HCT116 (cell line): ENCODE results near the gene XPO1. TPM values are rescaled to one million over a fixed set of nuclear protein-coding genes. Genes with fewer than 3 reads are reported as not detected.

Source experiments
- ATAC-seq: fragments of 200-7000 bp; cut with Tn5 transposase; 2 replicates; pipeline ENCODE4 v1.9.1; 2020; ENCODE audit warnings: mild to moderate bottlenecking, moderate library complexity
- Bru-seq: library from RNA; stranded (reverse); fragments of 400-500 nt; gene quantifications from one replicate; lab custom pipeline; 2021; lab: Mats Ljungman, UMichigan
- BruChase-seq, 2 experiments: library from RNA; stranded (reverse); fragments of 400-500 nt; gene quantifications; one replicate each; lab custom pipeline; 2021; lab: Mats Ljungman, UMichigan
- BruUV-seq: library from RNA; stranded (reverse); fragments of 400-500 nt; replicated peaks from 2 replicates; lab custom pipeline; 2021; lab: Mats Ljungman, UMichigan
- CTCF ChIA-PET: fragments of 300-600 bp; sonication (Branson Sonifier 250); formaldehyde crosslinking; loops from one replicate; lab custom pipeline; 2021; ENCODE audit warnings: antibody characterized with exemption; lab: Charles Lee
- POLR2A ChIA-PET: fragments of 300-600, 350-600 bp; sonication (Branson Sonifier 250); formaldehyde crosslinking; loops from one replicate; lab custom pipeline; 2021; ENCODE audit warnings: antibody characterized with exemption; lab: Charles Lee
- RAD21 ChIA-PET, 2 experiments: fragments of 300-600 bp; sonication (Branson Sonifier 250); formaldehyde crosslinking; loops; one replicate each; lab custom pipeline; 2023; ENCODE audit warnings: low total read pairs in 2 of 2; ENCODE audit not compliant: uncharacterized antibody in 2 of 2, unreplicated experiment in 2 of 2, low non-redundant PET in 1 of 2; lab: Charles Lee
- DNase-seq: peaks from one replicate; pipeline ENCODE4 v3.0.0-alpha.2; 2010; ENCODE audit warnings: low read depth, low spot score
- H2AFZ ChIP-seq: fragments of 200-600 bp; shearing (Covaris generic), sonication (generic); 2 replicates; pipeline ENCODE4 v1.6.1; 2017; ENCODE audit warnings: low read depth, mixed run types, mixed read lengths, antibody characterized with exemption, low read length; ENCODE audit not compliant: poor library complexity, severe bottlenecking
- H3K27ac ChIP-seq: 2 replicates; pipeline ENCODE4 v1.5.1; 2012; ENCODE audit warnings: low read depth, low read length
- H3K27me3 ChIP-seq: fragments of 200-600 bp; sonication (generic); 2 replicates; pipeline ENCODE4 v1.6.1; 2016; ENCODE audit warnings: mixed run types, low read length, mixed read lengths; ENCODE audit not compliant: insufficient read depth
- H3K36me3 ChIP-seq, 2 experiments: fragments of 200-500 bp in 1 of 2; fragments of 200-600 bp in 1 of 2; sonication (Bioruptor generic) in 1 of 2; sonication (generic) in 1 of 2; 2 replicates each; pipeline versions ENCODE4 v1.5.1 to v1.6.1; 2014 to 2016; ENCODE audit warnings: low read length in 2 of 2, inconsistent platforms in 1 of 2, mixed read lengths in 1 of 2, mixed run types in 1 of 2; ENCODE audit not compliant: insufficient read depth in 2 of 2, control insufficient read depth in 1 of 2
- H3K4me1 ChIP-seq, 2 experiments: fragments of 200-600 bp in 1 of 2; sonication (generic) in 1 of 2; 2 replicates each; pipeline versions ENCODE4 v1.5.1 to v1.6.1; 2012 to 2017; ENCODE audit warnings: low read length in 2 of 2, inconsistent platforms in 1 of 2, mild to moderate bottlenecking in 1 of 2, mixed read lengths in 1 of 2, mixed run types in 1 of 2, moderate library complexity in 1 of 2; ENCODE audit not compliant: insufficient read depth in 2 of 2, control insufficient read depth in 1 of 2
- H3K4me2 ChIP-seq: fragments of 200-600 bp; sonication (generic); 2 replicates; pipeline ENCODE4 v1.6.1; 2017; ENCODE audit warnings: mixed run types, low read length, mixed read lengths
- H3K4me3 ChIP-seq, 2 experiments: fragments of 200-600 bp in 1 of 2; sonication (generic) in 1 of 2; replicated peaks in 1 of 2; 2 replicates each; pipeline ENCODE4 v1.5.1; 2011 to 2016; ENCODE audit warnings: low read length in 2 of 2, control low read depth in 1 of 2, low read depth in 1 of 2, mild to moderate bottlenecking in 1 of 2, mixed read lengths in 1 of 2, mixed run types in 1 of 2
- H3K79me2 ChIP-seq: fragments of 200-600 bp; sonication (generic); 2 replicates; pipeline ENCODE4 v1.6.1; 2017; ENCODE audit warnings: mild to moderate bottlenecking, mixed run types, low read length, moderate library complexity, mixed read lengths; ENCODE audit not compliant: insufficient read depth
- H3K9ac ChIP-seq: fragments of 200-600 bp; sonication (generic); 2 replicates; pipeline ENCODE4 v1.6.1; 2016; ENCODE audit warnings: low read length, mixed read lengths
- H3K9me2 ChIP-seq: fragments of 200-600 bp; sonication (generic), shearing (Covaris generic); 2 replicates; pipeline ENCODE4 v1.6.1; 2017; ENCODE audit warnings: mixed run types, mild to moderate bottlenecking, moderate library complexity; ENCODE audit not compliant: insufficient read depth
- H3K9me3 ChIP-seq, 2 experiments: fragments of 200-500 bp in 1 of 2; fragments of 200-600 bp in 1 of 2; sonication (Bioruptor generic) in 1 of 2; sonication (generic) in 1 of 2; 2 replicates each; pipeline ENCODE4 v1.6.1; 2014 to 2017; ENCODE audit warnings: low read length in 2 of 2, mixed read lengths in 2 of 2, inconsistent platforms in 1 of 2, low read depth in 1 of 2, mild to moderate bottlenecking in 1 of 2, mixed run types in 1 of 2, moderate library complexity in 1 of 2; ENCODE audit not compliant: control insufficient read depth in 1 of 2, insufficient read depth in 1 of 2
- H4K20me1 ChIP-seq: fragments of 200-600 bp; sonication (generic), shearing (Covaris generic); 2 replicates; pipeline ENCODE4 v1.6.1; 2017; ENCODE audit warnings: mixed run types, mild to moderate bottlenecking, moderate library complexity; ENCODE audit not compliant: insufficient read depth
- CBX3 ChIP-seq: IDR thresholded peaks from 2 replicates; pipeline ENCODE4 v1.6.1; 2012; ENCODE audit warnings: low read depth
- CEBPB ChIP-seq: IDR thresholded peaks from 2 replicates; pipeline ENCODE4 v1.6.1; 2012; ENCODE audit warnings: low read depth
- EGR1 ChIP-seq: IDR thresholded peaks from 2 replicates; pipeline ENCODE4 v1.6.1; 2012; ENCODE audit warnings: low read depth
- ELF1 ChIP-seq: IDR thresholded peaks from 2 replicates; pipeline ENCODE4 v1.6.1; 2012; ENCODE audit warnings: low read depth, borderline replicate concordance
- EZH2 ChIP-seq: fragments of 200-600 bp; sonication (generic); IDR thresholded peaks from 2 replicates; pipeline ENCODE4 v1.6.1; 2017; ENCODE audit warnings: antibody characterized with exemption, mixed run types
- EZH2phosphoT487 ChIP-seq: fragments of 200-600 bp; IDR thresholded peaks from 2 replicates; pipeline ENCODE4 v1.6.1; 2018; ENCODE audit warnings: antibody characterized with exemption, borderline replicate concordance
- FOSL1 ChIP-seq: IDR thresholded peaks from 2 replicates; pipeline ENCODE4 v1.6.1; 2012; ENCODE audit warnings: low read depth
- JUND ChIP-seq: IDR thresholded peaks from 2 replicates; pipeline ENCODE4 v1.6.1; 2012
- POLR2AphosphoS5 ChIP-seq: IDR thresholded peaks from 2 replicates; pipeline ENCODE4 v1.6.1; 2011; ENCODE audit warnings: mild to moderate bottlenecking, low read depth, low read length, moderate library complexity
- RAD21 ChIP-seq: IDR thresholded peaks from 2 replicates; pipeline ENCODE4 v1.6.1; 2012; ENCODE audit warnings: low read depth, mild to moderate bottlenecking
- SIN3A ChIP-seq: IDR thresholded peaks from 2 replicates; pipeline ENCODE4 v1.6.1; 2012; ENCODE audit warnings: low read depth
- SP1 ChIP-seq: IDR thresholded peaks from 2 replicates; pipeline ENCODE4 v1.6.1; 2012; ENCODE audit warnings: low read depth
- TCF7L2 ChIP-seq: IDR thresholded peaks from 2 replicates; pipeline ENCODE4 v1.7.0; 2011; ENCODE audit warnings: borderline replicate concordance, inconsistent platforms; ENCODE audit not compliant: insufficient read depth, insufficient read length; ENCODE audit errors: extremely low read depth
- ZFX ChIP-seq: fragments of 450-650 bp; IDR thresholded peaks from 2 replicates; pipeline ENCODE4 v1.6.1; 2017
- intact Hi-C: fragments of 100-400 bp; cut with micrococcal nuclease; formaldehyde crosslinking; loops from 2 replicates; pipeline ENCODE4 v1.10.0; 2022
- long read RNA-seq: library from polyadenylated mRNA; unstranded; transcript quantifications from one replicate; pipeline ENCODE4 v2.0.0, GENCODE V29; 2021; ENCODE audit not compliant: unreplicated experiment
- polyA plus RNA-seq: library from polyadenylated mRNA; unstranded; fragments of >200 nt; gene quantifications from 2 replicates; pipeline ENCODE4 v1.2.1, GENCODE V29; 2012; ENCODE audit warnings: missing spikeins
- total RNA-seq: library from RNA; stranded (reverse); gene quantifications from one replicate; pipeline ENCODE4 v1.2.1, GENCODE V29; 2021; ENCODE audit not compliant: unreplicated experiment
- TF ChIP-seq, protein P1 (sequence below): IDR thresholded peaks from 2 replicates; pipeline ENCODE4 v1.6.1; 2012
- TF ChIP-seq, protein P2 (sequence below): IDR thresholded peaks from 2 replicates; pipeline ENCODE4 v1.6.1; 2012; ENCODE audit warnings: low read depth
- TF ChIP-seq, protein P3 (sequence below): IDR thresholded peaks from 2 replicates; pipeline ENCODE4 v1.6.1; 2012

XPO1 gene, protein sequence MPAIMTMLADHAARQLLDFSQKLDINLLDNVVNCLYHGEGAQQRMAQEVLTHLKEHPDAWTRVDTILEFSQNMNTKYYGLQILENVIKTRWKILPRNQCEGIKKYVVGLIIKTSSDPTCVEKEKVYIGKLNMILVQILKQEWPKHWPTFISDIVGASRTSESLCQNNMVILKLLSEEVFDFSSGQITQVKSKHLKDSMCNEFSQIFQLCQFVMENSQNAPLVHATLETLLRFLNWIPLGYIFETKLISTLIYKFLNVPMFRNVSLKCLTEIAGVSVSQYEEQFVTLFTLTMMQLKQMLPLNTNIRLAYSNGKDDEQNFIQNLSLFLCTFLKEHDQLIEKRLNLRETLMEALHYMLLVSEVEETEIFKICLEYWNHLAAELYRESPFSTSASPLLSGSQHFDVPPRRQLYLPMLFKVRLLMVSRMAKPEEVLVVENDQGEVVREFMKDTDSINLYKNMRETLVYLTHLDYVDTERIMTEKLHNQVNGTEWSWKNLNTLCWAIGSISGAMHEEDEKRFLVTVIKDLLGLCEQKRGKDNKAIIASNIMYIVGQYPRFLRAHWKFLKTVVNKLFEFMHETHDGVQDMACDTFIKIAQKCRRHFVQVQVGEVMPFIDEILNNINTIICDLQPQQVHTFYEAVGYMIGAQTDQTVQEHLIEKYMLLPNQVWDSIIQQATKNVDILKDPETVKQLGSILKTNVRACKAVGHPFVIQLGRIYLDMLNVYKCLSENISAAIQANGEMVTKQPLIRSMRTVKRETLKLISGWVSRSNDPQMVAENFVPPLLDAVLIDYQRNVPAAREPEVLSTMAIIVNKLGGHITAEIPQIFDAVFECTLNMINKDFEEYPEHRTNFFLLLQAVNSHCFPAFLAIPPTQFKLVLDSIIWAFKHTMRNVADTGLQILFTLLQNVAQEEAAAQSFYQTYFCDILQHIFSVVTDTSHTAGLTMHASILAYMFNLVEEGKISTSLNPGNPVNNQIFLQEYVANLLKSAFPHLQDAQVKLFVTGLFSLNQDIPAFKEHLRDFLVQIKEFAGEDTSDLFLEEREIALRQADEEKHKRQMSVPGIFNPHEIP (N-terminal part only)
- 184 TPM for total RNA-seq
- polyA plus RNA-seq: 43.6 and 63.2 TPM in 2 replicates
- Bru-seq, nascent RNA: percentile 96 among the genes with signal in this experiment
- percentile 97 among the genes with signal in this experiment for BruChase-seq, experiment 1, labeled RNA remaining after a 6-hour chase
- BruChase-seq, experiment 2, labeled RNA remaining after a 2-hour chase: percentile 98 among the genes with signal in this experiment
- long read RNA-seq, full-length matches to known transcripts: 510 of 687 reads
- long read RNA-seq, partial matches to known transcripts: 47 of 687 reads
- long read RNA-seq, other reads (novel, unspliced or antisense): 130 of 687 reads

DNA sequence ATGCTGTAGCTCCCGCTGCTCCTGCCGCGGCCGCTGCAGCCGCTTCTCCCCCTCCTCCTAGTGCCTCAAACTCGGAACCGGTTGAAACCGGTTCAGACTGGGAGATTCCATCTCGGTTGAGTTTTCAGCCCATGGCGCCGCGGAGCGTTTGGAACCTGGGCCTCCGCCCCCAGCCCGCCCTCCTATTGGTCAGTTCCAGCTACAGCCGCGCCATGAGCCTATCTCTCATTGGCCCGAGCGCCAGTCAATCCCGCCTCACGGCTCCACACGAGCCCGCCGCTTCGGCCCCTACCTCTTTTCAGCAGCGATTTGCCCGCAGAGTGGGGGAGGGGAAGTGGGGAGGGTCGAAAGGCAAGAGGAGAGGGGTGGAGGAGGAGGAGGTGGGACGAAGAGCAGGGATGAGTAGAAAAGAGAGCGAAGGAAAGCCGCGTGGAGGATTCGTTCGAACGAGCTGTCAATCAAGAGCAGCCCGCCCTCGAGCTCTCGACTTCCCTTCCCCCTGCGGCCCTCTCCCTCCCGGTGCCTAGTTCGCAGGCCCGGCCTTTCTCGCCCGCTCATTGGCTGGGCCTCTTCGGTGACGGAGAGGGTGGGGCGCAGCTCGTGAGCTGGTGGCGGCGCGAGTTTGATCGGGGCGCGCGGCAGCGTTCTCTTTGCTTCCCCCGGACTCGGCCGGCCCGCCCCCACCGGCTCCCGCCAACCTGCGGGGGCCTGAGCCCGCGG is at the start of gene XPO1:
XPO1 (minus strand) TSS at position 157 of the 720 bp plus-strand sequence. CDS start 4,459 bp downstream, outside the sequence.
- POLR2A ChIA-PET: interaction anchor here (0.7 to 2.0 kb wide), 5 partner anchors 8 to 113 kb away, joined by 3 to 7 read pairs (median 4); no protein-coding TSS in a partner anchor
- intact Hi-C loops: loop anchor here (5.0 kb wide), 1 partner anchor 224 kb away; no protein-coding TSS in a partner anchor
- Histone ChIP-seq H3K9me3 (no peaks in the 10 kb centered on the region), H3K4me3 (peak within 1 kb of the TSS; percentile 58 to 94), H3K27me3 (no peaks in the 10 kb centered on the region), H3K4me1 (peaks cover 17 to 27% of the 10 kb centered on the region in 2 experiments), H3K27ac (peak within 1 kb of the TSS; percentile 94), H3K9ac (peak within 1 kb of the TSS; percentile 92), H3K36me3 (no peaks in the 10 kb centered on the region), H3K79me2 (peaks cover 48% of the 10 kb centered on the region), H3K9me2 (no peaks in the 10 kb centered on the region), H3K4me2 (peak within 1 kb of the TSS; percentile 84), H2AFZ (no peak within 1 kb of the TSS), H4K20me1 (peaks cover 28% of the 10 kb centered on the region; the same call in 1 of the 2 replicates)
- peak; percentile 86 for ATAC-seq
- RAD21 ChIA-PET: no interaction called here
- CTCF ChIA-PET: interaction anchor here (0.8 to 1.3 kb wide), 2 partner anchors 31 to 120 kb away, joined by 3 to 4 read pairs; no protein-coding TSS in a partner anchor
- BruUV-seq: no TSS peak
- DNase-seq: peak; percentile 98
- peak; percentile 98 for TF ChIP-seq SP1
- no peak for TF ChIP-seq ELF1
- TF ChIP-seq ZFX: no peak
- TF ChIP-seq, protein P1, sequence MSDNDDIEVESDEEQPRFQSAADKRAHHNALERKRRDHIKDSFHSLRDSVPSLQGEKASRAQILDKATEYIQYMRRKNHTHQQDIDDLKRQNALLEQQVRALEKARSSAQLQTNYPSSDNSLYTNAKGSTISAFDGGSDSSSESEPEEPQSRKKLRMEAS: peak; percentile 80
- peak; percentile 89 for TF ChIP-seq TCF7L2
- no peak for TF ChIP-seq EZH2phosphoT487
- no peak for TF ChIP-seq CEBPB
- TF ChIP-seq, protein P2, sequence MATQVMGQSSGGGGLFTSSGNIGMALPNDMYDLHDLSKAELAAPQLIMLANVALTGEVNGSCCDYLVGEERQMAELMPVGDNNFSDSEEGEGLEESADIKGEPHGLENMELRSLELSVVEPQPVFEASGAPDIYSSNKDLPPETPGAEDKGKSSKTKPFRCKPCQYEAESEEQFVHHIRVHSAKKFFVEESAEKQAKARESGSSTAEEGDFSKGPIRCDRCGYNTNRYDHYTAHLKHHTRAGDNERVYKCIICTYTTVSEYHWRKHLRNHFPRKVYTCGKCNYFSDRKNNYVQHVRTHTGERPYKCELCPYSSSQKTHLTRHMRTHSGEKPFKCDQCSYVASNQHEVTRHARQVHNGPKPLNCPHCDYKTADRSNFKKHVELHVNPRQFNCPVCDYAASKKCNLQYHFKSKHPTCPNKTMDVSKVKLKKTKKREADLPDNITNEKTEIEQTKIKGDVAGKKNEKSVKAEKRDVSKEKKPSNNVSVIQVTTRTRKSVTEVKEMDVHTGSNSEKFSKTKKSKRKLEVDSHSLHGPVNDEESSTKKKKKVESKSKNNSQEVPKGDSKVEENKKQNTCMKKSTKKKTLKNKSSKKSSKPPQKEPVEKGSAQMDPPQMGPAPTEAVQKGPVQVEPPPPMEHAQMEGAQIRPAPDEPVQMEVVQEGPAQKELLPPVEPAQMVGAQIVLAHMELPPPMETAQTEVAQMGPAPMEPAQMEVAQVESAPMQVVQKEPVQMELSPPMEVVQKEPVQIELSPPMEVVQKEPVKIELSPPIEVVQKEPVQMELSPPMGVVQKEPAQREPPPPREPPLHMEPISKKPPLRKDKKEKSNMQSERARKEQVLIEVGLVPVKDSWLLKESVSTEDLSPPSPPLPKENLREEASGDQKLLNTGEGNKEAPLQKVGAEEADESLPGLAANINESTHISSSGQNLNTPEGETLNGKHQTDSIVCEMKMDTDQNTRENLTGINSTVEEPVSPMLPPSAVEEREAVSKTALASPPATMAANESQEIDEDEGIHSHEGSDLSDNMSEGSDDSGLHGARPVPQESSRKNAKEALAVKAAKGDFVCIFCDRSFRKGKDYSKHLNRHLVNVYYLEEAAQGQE: no peak
- TF ChIP-seq RAD21: no peak
- TF ChIP-seq SIN3A: peak; percentile 57; the same call in 1 of the 2 replicates
- peak; percentile 76 for TF ChIP-seq EGR1
- TF ChIP-seq JUND: no peak
- TF ChIP-seq FOSL1: no peak
- peak; percentile 90 for TF ChIP-seq POLR2AphosphoS5
- TF ChIP-seq EZH2: no peak
- TF ChIP-seq, protein P3, sequence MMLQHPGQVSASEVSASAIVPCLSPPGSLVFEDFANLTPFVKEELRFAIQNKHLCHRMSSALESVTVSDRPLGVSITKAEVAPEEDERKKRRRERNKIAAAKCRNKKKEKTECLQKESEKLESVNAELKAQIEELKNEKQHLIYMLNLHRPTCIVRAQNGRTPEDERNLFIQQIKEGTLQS: no peak
- TF ChIP-seq CBX3: peak; percentile 46; the same call in 1 of the 2 replicates
